ENCODE data around the gene SRA1. TPM values are rescaled to one million over a fixed set of nuclear protein-coding genes. Genes with fewer than 3 reads are reported as not detected.

Gene SRA1
- total and polyA plus RNA-seq, 2 of the 8 experiments (the other 6 are each of a cell fraction or from before 2014, with no cell fraction given), result 27.4 to 39.4 TPM

- no peak for TF ChIP-seq JUND (IDR thresholded peaks at IDR 0.05; ENCODE audit: low read length)
- TF ChIP-seq RXRA (IDR thresholded peaks at IDR 0.05; ENCODE audit: insufficient read depth, low read depth, low read length), result no peak
These were observed 1.3 kb upstream of the SRA1 start (continued) for GRCh38 chr5:140558542-140558941.

Measured in H1 (cell line).